OCI-LY1 (cell line): ENCODE data around the gene OR51B6.

Source experiments
- CTCF ChIP-seq: fragments of 200-600 bp; sonication (generic), shearing (Covaris generic); IDR thresholded peaks from 2 replicates; pipeline ENCODE4 v1.5.1; 2017; ENCODE audit warnings: mild to moderate bottlenecking, antibody characterized with exemption, low read length, moderate library complexity, mixed read lengths
- EZH2 ChIP-seq: fragments of 200-600 bp; sonication (generic), shearing (Covaris generic); IDR thresholded peaks from 2 replicates; pipeline ENCODE4 v1.8.0; 2017; ENCODE audit warnings: borderline replicate concordance, mixed run types, mild to moderate bottlenecking, antibody characterized with exemption, low read length, moderate library complexity, mixed read lengths

GRCh38 chr11:5339771-5340322, 11.5 kb upstream of the OR51B6 start:
- TF ChIP-seq CTCF = no peak
- TF ChIP-seq EZH2 = no peak
